Smooth muscle cell (in vitro differentiated cells): ENCODE data around the gene MINAR1. TPM values are rescaled to one million over a fixed set of nuclear protein-coding genes. Genes with fewer than 3 reads are reported as not detected.
A peak's percentile ranks its signal among the peaks of the same experiment; 100 is the strongest.

Source experiments
- DNase-seq: peaks from one replicate; lab custom pipeline; 2025; ENCODE audit not compliant: unreplicated experiment; lab: John Stamatoyannopoulos, UW
- H2AFZ ChIP-seq: fragments of 200-600 bp; sonication (generic); 2 replicates; pipeline ENCODE4 v1.6.0; 2016; ENCODE audit warnings: antibody characterized with exemption, low read depth, mild to moderate bottlenecking
- H3F3A ChIP-seq: fragments of 200-600 bp; sonication (generic); 2 replicates; pipeline ENCODE4 v1.6.0; 2017; ENCODE audit warnings: antibody characterized with exemption, low read depth
- H3K27ac ChIP-seq: fragments of 200-600 bp; sonication (generic); 2 replicates; pipeline ENCODE4 v1.5.1; 2016; ENCODE audit warnings: low read depth, mild to moderate bottlenecking
- H3K27me3 ChIP-seq: fragments of 200-600 bp; sonication (generic); 2 replicates; pipeline ENCODE4 v1.6.1; 2016; ENCODE audit warnings: low read depth, mild to moderate bottlenecking
- H3K36me3 ChIP-seq: fragments of 200-600 bp; sonication (generic); 2 replicates; pipeline ENCODE4 v1.5.1; 2016; ENCODE audit warnings: low read depth
- H3K4me1 ChIP-seq: fragments of 200-600 bp; sonication (generic); 2 replicates; pipeline ENCODE4 v1.5.1; 2016; ENCODE audit warnings: low read depth
- H3K4me2 ChIP-seq: fragments of 200-600 bp; sonication (generic); 2 replicates; pipeline ENCODE4 v1.6.0; 2016; ENCODE audit warnings: mild to moderate bottlenecking
- H3K4me3 ChIP-seq: fragments of 200-600 bp; sonication (generic); 2 replicates; pipeline ENCODE4 v1.5.1; 2016; ENCODE audit warnings: mild to moderate bottlenecking
- H3K79me2 ChIP-seq: fragments of 200-600 bp; sonication (generic); 2 replicates; pipeline ENCODE4 v1.6.0; 2016; ENCODE audit warnings: low read depth, mild to moderate bottlenecking
- H3K9ac ChIP-seq: fragments of 200-600 bp; sonication (generic); 2 replicates; pipeline ENCODE4 v1.6.0; 2016; ENCODE audit warnings: low read depth
- H3K9me3 ChIP-seq: fragments of 200-600 bp; sonication (generic); replicated peaks from 2 replicates; pipeline ENCODE4 v1.5.1; 2016; ENCODE audit warnings: low read depth
- H4K20me1 ChIP-seq: fragments of 200-600 bp; sonication (generic); 2 replicates; pipeline ENCODE4 v1.6.0; 2016; ENCODE audit warnings: low read depth
- CTCF ChIP-seq: fragments of 200-600 bp; sonication (generic); IDR thresholded peaks from 2 replicates; pipeline ENCODE4 v1.5.1; 2017; ENCODE audit warnings: borderline replicate concordance, mild to moderate bottlenecking, antibody characterized with exemption; ENCODE audit not compliant: insufficient read depth, poor library complexity, severe bottlenecking
- WGBS: methylation state at CpG from one replicate; pipeline ENCODE4 v1.1.7; 2016; ENCODE audit warnings: low lambda C conversion rate; 5-methylcytosine and 5-hydroxymethylcytosine counted together
- polyA plus RNA-seq: library from polyadenylated mRNA; unstranded; fragments of >200 nt; fragmentation: Nextera tagmentation; extraction: Ambion mirVana; gene quantifications from 2 replicates; pipeline ENCODE4 v1.2.1, GENCODE V29; 2016
- total RNA-seq: library from RNA; depleted of rRNA; stranded (reverse); fragments of >200 nt; gene quantifications from 2 replicates; pipeline ENCODE4 v1.2.3, GENCODE V29; 2014

The MINAR1 gene
- total and polyA plus RNA-seq, 2 experiments from 2014 or later, result 4.9 to 21.3 TPM

DNA sequence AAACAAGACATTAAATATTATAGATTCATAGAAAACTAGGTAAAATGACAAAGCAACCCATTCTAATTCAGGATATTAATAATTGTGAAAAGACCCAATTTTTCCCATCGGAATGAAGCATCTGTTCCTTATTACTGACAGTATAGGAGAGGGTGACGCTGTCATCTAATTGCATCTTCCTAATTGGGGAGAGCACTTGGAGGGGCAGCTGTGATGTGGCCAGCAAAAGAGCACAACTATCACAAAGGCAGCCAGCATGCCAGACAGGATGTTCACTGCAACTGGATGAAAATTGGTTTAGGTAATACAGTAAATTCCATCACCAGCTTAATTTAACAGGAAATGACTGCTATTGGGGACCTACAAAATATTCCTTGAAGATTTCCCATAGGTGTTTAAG lies 21.9 kb upstream of the MINAR1 start:
- Histone ChIP-seq H3K79me2 (no peaks in the 10 kb centered on the region), H2AFZ (no peak overlapping the region), H3K9me3 (no peaks in the 10 kb centered on the region), H4K20me1 (no peaks in the 10 kb centered on the region), H3K36me3 (no peaks in the 10 kb centered on the region), H3K4me1 (no peaks in the 10 kb centered on the region), H3K27ac (no peak overlapping the region), H3F3A (no peaks in the 10 kb centered on the region), H3K4me3 (no peak overlapping the region), H3K27me3 (no peaks in the 10 kb centered on the region), H3K4me2 (no peak overlapping the region), H3K9ac (no peak overlapping the region)
- TF ChIP-seq CTCF, result no peak
- WGBS, result 89% methylated on average over 2 of the region's 2 CpGs
- DNase-seq, result no peak

DNA sequence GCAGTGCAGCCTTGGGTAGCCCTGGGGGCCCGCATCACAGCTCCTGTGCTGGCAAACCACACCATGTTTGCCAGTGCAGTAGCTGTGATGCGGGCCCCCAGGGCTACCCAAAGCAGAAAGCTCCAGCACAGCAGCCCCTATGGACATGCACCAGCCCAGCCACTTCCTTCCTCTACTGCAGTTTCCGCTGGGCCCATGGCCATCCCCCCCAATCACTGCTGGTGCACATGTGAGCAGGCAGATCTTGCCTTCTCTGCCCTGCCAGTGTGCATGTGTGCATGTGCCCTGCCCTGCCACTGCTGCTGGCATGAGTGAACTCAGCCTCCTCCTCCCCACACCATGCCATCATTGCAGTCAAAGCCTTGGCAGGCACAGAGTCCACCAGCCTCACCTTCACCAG lies 20.1 kb upstream of the MINAR1 start:
- H3K4me3 ChIP-seq, result no peak overlapping the region
- H3K4me1 ChIP-seq, result no peaks in the 10 kb centered on the region
- H3K36me3 ChIP-seq, result no peaks in the 10 kb centered on the region
- WGBS, result 100% methylated on average over 3 of the region's 3 CpGs
- H3K79me2 ChIP-seq, result no peaks in the 10 kb centered on the region
- H3K9ac ChIP-seq, result no peak overlapping the region
- no peaks in the 10 kb centered on the region for H3K9me3 ChIP-seq
- no peak overlapping the region for H2AFZ ChIP-seq
- no peaks in the 10 kb centered on the region for H4K20me1 ChIP-seq
- H3K27ac ChIP-seq, result no peak overlapping the region
- no peak for TF ChIP-seq CTCF
- H3K27me3 ChIP-seq, result no peaks in the 10 kb centered on the region
- no peak for DNase-seq
- H3F3A ChIP-seq, result peaks cover 6% of the 10 kb centered on the region
- H3K4me2 ChIP-seq, result no peak overlapping the region

- H3K79me2 ChIP-seq, result no peaks in the 10 kb centered on the region
- WGBS, result 98% methylated on average over 6 of the region's 6 CpGs
- peaks cover 6% of the 10 kb centered on the region for H3F3A ChIP-seq
- H3K4me1 ChIP-seq, result no peaks in the 10 kb centered on the region
- no peak for TF ChIP-seq CTCF
- H3K9me3 ChIP-seq, result no peaks in the 10 kb centered on the region
- DNase-seq, result no peak
- H4K20me1 ChIP-seq, result no peaks in the 10 kb centered on the region
- H3K4me2 ChIP-seq, result no peak overlapping the region
- no peaks in the 10 kb centered on the region for H3K27me3 ChIP-seq
- H3K36me3 ChIP-seq, result no peaks in the 10 kb centered on the region
- no peak overlapping the region for H3K27ac ChIP-seq
- no peak overlapping the region for H3K4me3 ChIP-seq
- H3K9ac ChIP-seq, result no peak overlapping the region
- no peak overlapping the region for H2AFZ ChIP-seq
Measured at GRCh38 chr15:79412429-79412828, 19.7 kb upstream of the MINAR1 start.

GRCh38 chr15:79416876-79417275 lies 15.3 kb upstream of the MINAR1 start:
- no peak overlapping the region for H3K27ac ChIP-seq
- peaks cover 11% of the 10 kb centered on the region for H3F3A ChIP-seq
- TF ChIP-seq CTCF, result no peak
- H2AFZ ChIP-seq, result no peak overlapping the region
- H3K36me3 ChIP-seq, result no peaks in the 10 kb centered on the region
- peaks cover 8% of the 10 kb centered on the region for H4K20me1 ChIP-seq
- H3K4me3 ChIP-seq, result no peak overlapping the region
- no peaks in the 10 kb centered on the region for H3K9me3 ChIP-seq
- no peaks in the 10 kb centered on the region for H3K27me3 ChIP-seq
- H3K9ac ChIP-seq, result no peak overlapping the region
- no peak for DNase-seq
- H3K4me2 ChIP-seq, result peak overlapping the region; percentile 73
- no peaks in the 10 kb centered on the region for H3K79me2 ChIP-seq
- peaks cover 21% of the 10 kb centered on the region for H3K4me1 ChIP-seq
- WGBS, result 95% methylated on average over 2 of the region's 2 CpGs
